DMS53 treated with DMSO at 0.1 percent for 48 hours (cell line): ENCODE results near the gene KIAA1958.
"Not testable (repeated sequence)": the region's sequence is repeated elsewhere in the genome, so short reads cannot be mapped to it uniquely, and the experiment has no call there.

Source experiments
- DNase-seq: peaks from one replicate; lab custom pipeline; 2025; ENCODE audit not compliant: unreplicated experiment; lab: John Stamatoyannopoulos, UW

KIAA1958 gene

GRCh38 chr9:112489039-112489546, 2.5 kb downstream of the KIAA1958 start:
- no peak for DNase-seq

- DNase-seq, result no peak
Observed at GRCh38 chr9:112489876-112490666, 3.4 kb downstream of the KIAA1958 start.

GRCh38 chr9:112493393-112494137, 6.9 kb downstream of the KIAA1958 start:
- DNase-seq, result no peak

- no peak for DNase-seq
Observed at GRCh38 chr9:112494153-112494552, 7.5 kb downstream of the KIAA1958 start.

- DNase-seq, result no peak
Observed at GRCh38 chr9:112495614-112496013, 9.0 kb downstream of the KIAA1958 start.

- no peak for DNase-seq
Observed at GRCh38 chr9:112496074-112496722, 9.6 kb downstream of the KIAA1958 start.

- no peak for DNase-seq
Observed at GRCh38 chr9:112500842-112501241, 14.2 kb downstream of the KIAA1958 start.

- no peak for DNase-seq
Observed at GRCh38 chr9:112501287-112501686, 14.7 kb downstream of the KIAA1958 start.

- no peak for DNase-seq
Observed at GRCh38 chr9:112502175-112502946, 15.7 kb downstream of the KIAA1958 start.

- no peak for DNase-seq
Observed at GRCh38 chr9:112503170-112503569, 16.5 kb downstream of the KIAA1958 start.

- no peak for DNase-seq
Observed at GRCh38 chr9:112505086-112505485, 18.5 kb downstream of the KIAA1958 start.

- no peak for DNase-seq
Observed at GRCh38 chr9:112505607-112506006, 19.0 kb downstream of the KIAA1958 start.

- DNase-seq, result no peak
Observed at GRCh38 chr9:112506571-112506970, 19.9 kb downstream of the KIAA1958 start.

- no peak for DNase-seq
Observed at GRCh38 chr9:112507001-112507680, 20.5 kb downstream of the KIAA1958 start.

- no peak for DNase-seq
Observed at GRCh38 chr9:112508377-112508776, 21.8 kb downstream of the KIAA1958 start.

GRCh38 chr9:112512377-112512776, 25.8 kb downstream of the KIAA1958 start:
- not testable (repeated sequence) for DNase-seq

- DNase-seq, result no peak
Observed at GRCh38 chr9:112516769-112517168, 30.1 kb downstream of the KIAA1958 start.

- DNase-seq, result no peak
Observed at GRCh38 chr9:112520069-112520468, 33.4 kb downstream of the KIAA1958 start.

- no peak for DNase-seq
Observed at GRCh38 chr9:112520656-112521055, 34.0 kb downstream of the KIAA1958 start.

GRCh38 chr9:112526973-112527372, 40.3 kb downstream of the KIAA1958 start:
- DNase-seq, result no peak
